ENCODE results near the gene DLGAP4. TPM values are rescaled to one million over a fixed set of nuclear protein-coding genes. Genes with fewer than 3 reads are reported as not detected.

DLGAP4 gene
- total and polyA plus RNA-seq, 10 donors: 12.0 to 60.9 (median 45.9) TPM

DNA sequence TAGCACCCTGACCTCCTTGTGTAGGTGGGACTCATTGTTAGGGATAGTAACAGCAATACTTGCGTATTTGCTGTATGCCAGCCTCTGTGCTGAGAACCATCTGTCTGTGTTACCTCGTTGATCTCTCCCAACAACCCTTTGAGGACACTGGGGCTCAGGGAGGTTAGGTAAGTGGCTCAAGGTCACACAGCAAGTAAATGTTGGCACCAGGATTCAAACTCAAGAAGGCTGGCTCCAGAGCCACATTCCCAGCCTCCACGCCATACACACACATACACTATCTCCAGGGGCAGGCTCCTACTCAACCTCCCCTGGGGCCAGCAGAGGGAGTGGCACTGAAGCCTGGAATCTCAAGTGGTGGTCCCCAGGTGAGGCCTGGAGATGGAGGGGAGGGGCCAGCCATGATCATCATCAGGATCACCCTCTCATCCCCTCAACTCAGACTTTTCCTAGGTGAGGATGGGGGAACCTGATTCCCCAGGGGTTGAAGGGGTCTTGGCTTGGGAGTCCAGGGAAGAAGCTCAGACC, 109.4 kb downstream of the DLGAP4 start:
- H3K36me3 ChIP-seq: no peaks in the 10 kb centered on the region
- no peak overlapping the region for H3K4me3 ChIP-seq
- 67 to 86% (median 80%) methylated on average over 3 of the region's 3 CpGs for WGBS, 5 donors
- no peaks in the 10 kb centered on the region for H3K9me3 ChIP-seq
- no peaks in the 10 kb centered on the region for H3K4me1 ChIP-seq
- DNase-seq: no peak
- H3K27me3 ChIP-seq (replicated peaks in 1 of 7): peaks cover 0 to 35% (median 0%) of the 10 kb centered on the region in 7 donors
- TF ChIP-seq POLR2AphosphoS5 (IDR thresholded peaks at IDR 0.05): no peak
- TF ChIP-seq, protein P1, sequence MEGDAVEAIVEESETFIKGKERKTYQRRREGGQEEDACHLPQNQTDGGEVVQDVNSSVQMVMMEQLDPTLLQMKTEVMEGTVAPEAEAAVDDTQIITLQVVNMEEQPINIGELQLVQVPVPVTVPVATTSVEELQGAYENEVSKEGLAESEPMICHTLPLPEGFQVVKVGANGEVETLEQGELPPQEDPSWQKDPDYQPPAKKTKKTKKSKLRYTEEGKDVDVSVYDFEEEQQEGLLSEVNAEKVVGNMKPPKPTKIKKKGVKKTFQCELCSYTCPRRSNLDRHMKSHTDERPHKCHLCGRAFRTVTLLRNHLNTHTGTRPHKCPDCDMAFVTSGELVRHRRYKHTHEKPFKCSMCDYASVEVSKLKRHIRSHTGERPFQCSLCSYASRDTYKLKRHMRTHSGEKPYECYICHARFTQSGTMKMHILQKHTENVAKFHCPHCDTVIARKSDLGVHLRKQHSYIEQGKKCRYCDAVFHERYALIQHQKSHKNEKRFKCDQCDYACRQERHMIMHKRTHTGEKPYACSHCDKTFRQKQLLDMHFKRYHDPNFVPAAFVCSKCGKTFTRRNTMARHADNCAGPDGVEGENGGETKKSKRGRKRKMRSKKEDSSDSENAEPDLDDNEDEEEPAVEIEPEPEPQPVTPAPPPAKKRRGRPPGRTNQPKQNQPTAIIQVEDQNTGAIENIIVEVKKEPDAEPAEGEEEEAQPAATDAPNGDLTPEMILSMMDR (IDR thresholded peaks at IDR 0.05 in 8 of 11, conservative IDR thresholded peaks at IDR 0.05 in 3 of 11): no peak
- TF ChIP-seq POLR2A (IDR thresholded peaks at IDR 0.05): no peak
- H3K27ac ChIP-seq: no peak overlapping the region
- intact Hi-C loops (cut with DNase I; ENCODE audit: low total_unique reads): no loop called here

DNA sequence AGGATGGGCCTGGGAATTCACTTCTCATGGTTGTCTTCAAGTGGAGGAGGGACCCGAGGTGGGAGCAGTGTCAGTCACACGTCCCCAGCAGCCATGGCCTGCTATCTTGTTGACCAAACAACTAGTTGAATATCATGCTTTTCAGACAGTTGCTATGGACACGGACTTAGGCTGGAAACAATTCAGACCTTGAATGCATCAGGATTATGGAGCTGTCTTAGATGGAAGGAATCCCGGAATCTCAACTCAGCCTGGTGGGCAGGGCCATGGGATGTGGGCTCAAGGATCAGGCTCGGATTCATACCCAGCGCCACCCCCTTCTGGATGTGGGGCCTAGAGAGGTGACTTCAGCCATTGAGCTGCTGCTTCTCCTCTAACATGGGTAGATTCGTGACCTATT, 112.6 kb downstream of the DLGAP4 start:
- DNase-seq: no peak
- Histone ChIP-seq H3K4me1 (no peaks in the 10 kb centered on the region), H3K27me3 (replicated peaks in 1 of 7) (peaks cover 0 to 36% (median 0%) of the 10 kb centered on the region in 7 donors), H3K27ac (no peak overlapping the region), H3K4me3 (no peak overlapping the region), H3K9me3 (no peaks in the 10 kb centered on the region), H3K36me3 (no peaks in the 10 kb centered on the region)
- TF ChIP-seq POLR2A (IDR thresholded peaks at IDR 0.05): no peak
- TF ChIP-seq POLR2AphosphoS5 (IDR thresholded peaks at IDR 0.05): no peak
- TF ChIP-seq, protein P1 (IDR thresholded peaks at IDR 0.05 in 8 of 11, conservative IDR thresholded peaks at IDR 0.05 in 3 of 11): no peak
- intact Hi-C loops (cut with DNase I; ENCODE audit: low total_unique reads): no loop called here
- 75 to 89% (median 81%) methylated on average over 7 of the region's 7 CpGs for WGBS, 5 donors

DNA sequence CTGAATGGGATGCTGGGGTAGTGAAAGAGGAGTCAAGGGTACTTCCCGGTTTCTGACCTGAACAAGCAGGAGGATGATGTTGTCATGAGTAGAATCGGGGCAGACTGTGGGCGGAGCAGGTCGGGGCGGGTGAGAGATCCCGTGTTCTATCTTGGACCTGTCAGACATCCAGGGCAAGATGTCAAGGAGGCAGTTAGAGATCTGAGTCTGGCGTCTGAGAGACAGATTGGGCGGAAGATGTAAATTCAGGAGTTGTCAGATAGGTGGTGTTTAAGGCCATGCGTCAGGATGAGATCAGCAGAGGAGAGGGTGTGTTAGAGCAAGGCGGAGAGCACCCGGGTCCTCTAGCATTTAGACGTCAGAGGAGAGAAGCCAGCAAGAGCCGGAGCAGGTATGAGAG, 115.5 kb downstream of the DLGAP4 start:
- Histone ChIP-seq H3K27ac (no peak overlapping the region), H3K36me3 (no peaks in the 10 kb centered on the region), H3K9me3 (no peaks in the 10 kb centered on the region), H3K4me3 (no peak overlapping the region), H3K27me3 (replicated peaks in 1 of 7) (peaks cover 0 to 30% (median 0%) of the 10 kb centered on the region in 7 donors), H3K4me1 (no peaks in the 10 kb centered on the region)
- TF ChIP-seq POLR2AphosphoS5 (IDR thresholded peaks at IDR 0.05) (no peak), POLR2A (IDR thresholded peaks at IDR 0.05) (no peak)
- TF ChIP-seq, protein P1 (IDR thresholded peaks at IDR 0.05 in 8 of 11, conservative IDR thresholded peaks at IDR 0.05 in 3 of 11): no peak
- intact Hi-C loops (cut with DNase I; ENCODE audit: low total_unique reads): no loop called here
- no peak for DNase-seq
- WGBS, 5 donors: 68 to 82% (median 74%) methylated on average over 13 of the region's 13 CpGs

DNA sequence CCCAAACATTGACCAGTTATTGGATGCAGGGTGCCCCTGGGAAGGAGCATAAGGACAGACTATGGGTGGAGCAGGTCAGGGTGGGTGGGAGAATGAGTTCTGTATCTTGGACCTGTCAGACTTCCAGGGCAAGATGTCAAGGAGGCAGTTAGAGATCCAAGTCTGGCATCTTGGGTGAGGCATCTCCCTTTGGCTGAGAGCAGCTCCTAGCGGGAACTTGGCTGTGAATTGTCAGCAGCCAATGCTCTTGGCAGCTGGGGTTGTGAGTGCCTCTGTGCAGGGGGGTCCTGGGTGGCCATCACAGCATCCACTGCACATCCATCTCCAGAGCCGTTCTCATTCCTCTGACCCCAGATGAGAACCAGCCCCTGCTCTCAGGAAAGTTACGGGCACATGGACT, 118.2 kb downstream of the DLGAP4 start:
- intact Hi-C loops (cut with DNase I; ENCODE audit: low total_unique reads): no loop called here
- H3K27ac ChIP-seq: no peak overlapping the region
- H3K27me3 ChIP-seq (replicated peaks in 1 of 7): peaks cover 0 to 19% (median 0%) of the 10 kb centered on the region in 7 donors
- no peaks in the 10 kb centered on the region for H3K36me3 ChIP-seq
- no peaks in the 10 kb centered on the region for H3K4me1 ChIP-seq
- no peaks in the 10 kb centered on the region for H3K9me3 ChIP-seq
- WGBS, 5 donors: 42 to 70% (median 56%) methylated on average over 2 to 3 of the region's 3 CpGs
- TF ChIP-seq POLR2A (IDR thresholded peaks at IDR 0.05) (no peak), POLR2AphosphoS5 (IDR thresholded peaks at IDR 0.05) (no peak)
- TF ChIP-seq, protein P1 (IDR thresholded peaks at IDR 0.05 in 8 of 11, conservative IDR thresholded peaks at IDR 0.05 in 3 of 11): no peak
- DNase-seq: no peak
- no peak overlapping the region for H3K4me3 ChIP-seq
